Fibroblast of mammary gland (primary cell): ENCODE results near the gene STT3A.
A peak's percentile ranks its signal among the peaks of the same experiment; 100 is the strongest.

Experiments
- DNase-seq: peaks from one replicate; pipeline ENCODE4 v3.0.0-alpha.2; 2010; ENCODE audit warnings: low read depth
- H3K4me3 ChIP-seq: 2 replicates; pipeline ENCODE4 v1.5.1; 2011; ENCODE audit warnings: low read depth, mild to moderate bottlenecking, low read length, moderate library complexity; ENCODE audit not compliant: control insufficient read depth
- CTCF ChIP-seq: conservative IDR thresholded peaks from 2 replicates; pipeline ENCODE4 v1.5.1; 2011; ENCODE audit warnings: low read depth, low read length, inconsistent platforms; ENCODE audit not compliant: control insufficient read depth, insufficient read depth

STT3A gene

GRCh38 chr11:125594958-125595357 is 2.3 kb downstream of the STT3A start:
- no peak overlapping the region for H3K4me3 ChIP-seq
- TF ChIP-seq CTCF = no peak
- no peak for DNase-seq

- no peak for DNase-seq
- TF ChIP-seq CTCF = no peak
- no peak overlapping the region for H3K4me3 ChIP-seq
Observed at GRCh38 chr11:125600663-125601062, 8.0 kb downstream of the STT3A start.

GRCh38 chr11:125603207-125603606 is 10.6 kb downstream of the STT3A start:
- TF ChIP-seq CTCF = no peak
- no peak for DNase-seq
- no peak overlapping the region for H3K4me3 ChIP-seq

- no peak for TF ChIP-seq CTCF
- H3K4me3 ChIP-seq = no peak overlapping the region
- DNase-seq = no peak
Observed at GRCh38 chr11:125605417-125605816, 12.8 kb downstream of the STT3A start.

- H3K4me3 ChIP-seq = no peak overlapping the region
- DNase-seq = no peak
Observed at GRCh38 chr11:125609545-125609944, 16.9 kb downstream of the STT3A start.

GRCh38 chr11:125618383-125618782 is 25.7 kb downstream of the STT3A start:
- H3K4me3 ChIP-seq = no peak overlapping the region
- no peak for DNase-seq
- TF ChIP-seq CTCF = no peak

More at GRCh38 chr11:125609545-125609944, 16.9 kb downstream of the STT3A start:
- TF ChIP-seq CTCF = no peak

- DNase-seq = peak; percentile 63
- no peak for TF ChIP-seq CTCF
- H3K4me3 ChIP-seq = no peak overlapping the region
Observed at GRCh38 chr11:125621995-125622394, 29.3 kb downstream of the STT3A start.
